Astrocyte of the spinal cord (primary cell): ENCODE data around the gene FLNA.

Experiments
- DNase-seq: peaks from one replicate; pipeline ENCODE4 v3.0.0; 2011; ENCODE audit warnings: low read depth, low spot score
- H3K4me3 ChIP-seq: 2 replicates; pipeline ENCODE4 v1.5.1; 2011; ENCODE audit warnings: low read depth, mild to moderate bottlenecking, low read length, moderate library complexity
- in situ Hi-C: cut with HindIII; loops from 2 replicates; pipeline ENCODE4 v1.10.0; 2017; ENCODE audit warnings: low sequenced_read_pairs
- TF ChIP-seq, protein P1 (sequence below): IDR thresholded peaks from 2 replicates; pipeline ENCODE4 v1.5.1; 2012; ENCODE audit warnings: low read depth, mild to moderate bottlenecking, low read length, inconsistent platforms

FLNA gene

DNA sequence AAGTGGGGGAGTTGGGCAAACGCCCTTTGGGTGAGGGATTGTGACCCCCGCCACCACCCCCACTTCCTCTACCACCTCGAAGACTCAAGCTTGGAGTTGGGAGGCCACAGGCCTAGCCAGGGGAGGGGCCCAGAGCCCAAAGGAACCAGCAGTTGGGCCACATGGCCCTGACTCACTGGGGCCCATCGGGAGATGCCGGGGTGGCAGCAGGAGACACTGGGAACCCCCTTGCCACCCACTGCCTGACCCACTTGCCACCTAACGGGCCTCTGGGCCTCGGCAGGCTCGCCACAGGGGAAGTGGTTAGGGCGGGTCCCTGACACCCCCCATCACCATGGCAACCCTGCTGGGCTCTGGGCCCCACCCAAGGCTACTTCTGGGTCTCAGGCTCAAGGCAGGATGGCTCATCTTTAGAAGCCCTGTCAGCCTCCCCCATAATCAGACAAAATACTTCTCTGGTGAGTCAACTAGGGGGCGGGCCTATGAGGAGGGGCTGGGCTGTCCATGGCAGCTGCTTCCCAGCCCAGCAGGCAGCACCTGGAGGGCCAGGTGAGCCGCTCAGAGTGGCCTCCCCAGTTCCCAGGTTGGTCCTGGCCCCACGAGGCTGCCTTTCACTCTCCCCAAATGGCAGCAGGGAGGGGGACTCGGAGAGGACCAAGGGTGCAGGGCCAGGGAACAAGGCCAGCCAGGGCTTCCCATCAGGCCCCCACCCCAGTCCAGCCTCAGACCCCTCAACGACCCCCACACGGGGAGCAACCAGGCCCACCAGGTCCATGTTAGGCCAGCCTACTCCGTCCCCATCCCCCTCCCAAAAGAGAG, 5.6 kb downstream of the FLNA start:
- TF ChIP-seq, protein P1, sequence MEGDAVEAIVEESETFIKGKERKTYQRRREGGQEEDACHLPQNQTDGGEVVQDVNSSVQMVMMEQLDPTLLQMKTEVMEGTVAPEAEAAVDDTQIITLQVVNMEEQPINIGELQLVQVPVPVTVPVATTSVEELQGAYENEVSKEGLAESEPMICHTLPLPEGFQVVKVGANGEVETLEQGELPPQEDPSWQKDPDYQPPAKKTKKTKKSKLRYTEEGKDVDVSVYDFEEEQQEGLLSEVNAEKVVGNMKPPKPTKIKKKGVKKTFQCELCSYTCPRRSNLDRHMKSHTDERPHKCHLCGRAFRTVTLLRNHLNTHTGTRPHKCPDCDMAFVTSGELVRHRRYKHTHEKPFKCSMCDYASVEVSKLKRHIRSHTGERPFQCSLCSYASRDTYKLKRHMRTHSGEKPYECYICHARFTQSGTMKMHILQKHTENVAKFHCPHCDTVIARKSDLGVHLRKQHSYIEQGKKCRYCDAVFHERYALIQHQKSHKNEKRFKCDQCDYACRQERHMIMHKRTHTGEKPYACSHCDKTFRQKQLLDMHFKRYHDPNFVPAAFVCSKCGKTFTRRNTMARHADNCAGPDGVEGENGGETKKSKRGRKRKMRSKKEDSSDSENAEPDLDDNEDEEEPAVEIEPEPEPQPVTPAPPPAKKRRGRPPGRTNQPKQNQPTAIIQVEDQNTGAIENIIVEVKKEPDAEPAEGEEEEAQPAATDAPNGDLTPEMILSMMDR = no peak
- in situ Hi-C loops = no loop called here
- peak overlapping the region; percentile 71 for H3K4me3 ChIP-seq
- peak; percentile 92 for DNase-seq

GRCh38 chrX:154367474-154368308, 6.7 kb downstream of the FLNA start:
- in situ Hi-C loops = no loop called here
- H3K4me3 ChIP-seq = peak overlapping the region; percentile 71
- no peak for DNase-seq
- TF ChIP-seq, protein P1 = no peak

DNA sequence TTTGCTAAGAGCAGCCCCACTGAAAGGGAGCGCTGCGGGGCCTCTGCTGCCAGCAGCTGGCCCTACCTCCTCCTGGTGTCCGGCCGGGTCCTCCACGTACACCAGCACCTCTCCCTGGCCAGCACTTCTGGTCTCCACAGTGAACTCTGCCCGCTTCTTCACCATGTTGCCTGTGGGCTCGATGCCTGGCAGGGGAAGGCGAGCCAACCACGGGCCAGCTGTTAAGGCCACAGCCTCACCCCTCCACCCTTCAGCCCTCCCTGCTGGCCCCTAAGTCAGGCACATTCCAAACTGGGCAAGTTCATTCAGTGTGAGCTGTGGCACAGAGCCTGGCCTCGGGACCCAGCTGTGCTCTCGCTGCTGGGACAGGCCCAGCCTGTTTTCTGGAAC, 7.8 kb downstream of the FLNA start:
- H3K4me3 ChIP-seq = no peak overlapping the region
- in situ Hi-C loops = no loop called here
- TF ChIP-seq, protein P1 = no peak
- no peak for DNase-seq

GRCh38 chrX:154365997-154366665, 8.3 kb downstream of the FLNA start:
- in situ Hi-C loops = no loop called here
- TF ChIP-seq, protein P1 = no peak
- no peak overlapping the region for H3K4me3 ChIP-seq
- DNase-seq = no peak

DNA sequence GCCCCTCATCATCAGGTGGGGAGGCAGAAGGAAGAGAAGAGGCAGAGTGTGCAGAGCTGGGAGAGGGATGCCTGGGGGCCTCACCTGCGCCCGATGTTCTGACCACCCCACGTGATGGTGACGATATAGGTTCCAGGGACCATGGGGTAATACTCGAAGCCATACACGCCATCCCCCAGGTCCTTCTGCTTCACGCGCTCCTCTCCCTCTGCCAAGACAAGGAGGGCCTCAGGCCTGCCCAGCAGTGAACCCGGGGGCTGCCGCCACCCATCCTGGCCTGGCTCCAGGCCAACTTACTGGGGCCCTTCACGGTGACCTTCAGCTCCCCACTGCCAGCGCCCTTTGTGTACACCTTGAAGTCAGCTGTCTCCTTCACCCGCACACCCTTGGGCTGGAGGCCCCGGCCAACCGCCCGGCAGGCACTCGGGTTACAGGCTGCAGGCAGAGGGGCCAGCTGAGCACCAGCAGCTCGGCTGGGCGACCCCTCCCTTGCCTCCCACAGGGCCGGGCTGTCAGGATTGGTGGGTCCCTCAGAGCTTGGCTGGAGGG, 9.3 kb downstream of the FLNA start:
- DNase-seq = no peak
- in situ Hi-C loops = no loop called here
- TF ChIP-seq, protein P1 = no peak
- no peak overlapping the region for H3K4me3 ChIP-seq
